GF-D8 (cell line): Measurements from ENCODE around the gene CEP78.

Source experiments
- DNase-seq: peaks from one replicate; lab custom pipeline; 2025; lab: John Stamatoyannopoulos, UW

CEP78 gene

DNA sequence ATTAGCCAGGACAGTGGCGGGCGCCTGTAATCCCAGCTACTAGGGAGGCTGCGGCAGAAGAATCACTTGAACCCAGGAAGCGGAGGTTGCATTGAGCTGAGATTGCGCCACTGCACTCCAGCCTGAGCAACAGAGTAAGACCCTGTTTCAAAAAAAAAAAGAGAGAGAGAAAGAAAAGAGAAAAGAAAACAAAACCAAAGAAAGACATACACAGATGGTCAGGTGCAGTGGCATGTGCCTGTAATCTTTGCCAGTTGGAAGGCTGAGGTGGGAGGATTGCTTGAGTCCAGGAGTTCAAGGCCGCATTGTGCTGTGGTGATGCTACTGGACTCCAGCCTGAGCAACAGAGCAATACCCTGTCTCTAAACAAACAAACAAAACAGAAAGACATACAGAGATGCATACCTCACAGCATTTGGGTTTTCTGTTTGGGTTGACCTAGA is 51.1 kb downstream of the CEP78 start:
- no peak for DNase-seq

- no peak for DNase-seq
Observed at GRCh38 chr9:78288214-78288892, 52.5 kb downstream of the CEP78 start.

DNA sequence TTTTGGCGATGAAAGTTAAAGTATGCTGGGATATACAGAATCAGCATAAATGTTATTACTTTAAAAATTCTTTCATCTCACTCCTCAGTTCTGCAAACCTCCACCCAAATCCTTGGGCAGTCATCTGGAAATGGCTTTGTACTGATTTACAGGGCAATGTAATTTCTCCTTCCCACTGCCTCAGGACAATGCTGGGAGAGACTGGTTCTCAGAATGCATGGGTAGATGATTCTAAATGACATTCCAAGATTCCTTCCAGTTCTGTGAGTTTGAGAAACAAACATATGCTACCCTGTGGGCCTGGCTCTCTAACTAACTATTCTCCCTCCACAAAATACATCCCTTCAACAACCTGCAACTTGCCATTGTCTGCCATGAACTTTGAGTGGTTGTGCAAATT is 53.6 kb downstream of the CEP78 start:
- DNase-seq: no peak

DNA sequence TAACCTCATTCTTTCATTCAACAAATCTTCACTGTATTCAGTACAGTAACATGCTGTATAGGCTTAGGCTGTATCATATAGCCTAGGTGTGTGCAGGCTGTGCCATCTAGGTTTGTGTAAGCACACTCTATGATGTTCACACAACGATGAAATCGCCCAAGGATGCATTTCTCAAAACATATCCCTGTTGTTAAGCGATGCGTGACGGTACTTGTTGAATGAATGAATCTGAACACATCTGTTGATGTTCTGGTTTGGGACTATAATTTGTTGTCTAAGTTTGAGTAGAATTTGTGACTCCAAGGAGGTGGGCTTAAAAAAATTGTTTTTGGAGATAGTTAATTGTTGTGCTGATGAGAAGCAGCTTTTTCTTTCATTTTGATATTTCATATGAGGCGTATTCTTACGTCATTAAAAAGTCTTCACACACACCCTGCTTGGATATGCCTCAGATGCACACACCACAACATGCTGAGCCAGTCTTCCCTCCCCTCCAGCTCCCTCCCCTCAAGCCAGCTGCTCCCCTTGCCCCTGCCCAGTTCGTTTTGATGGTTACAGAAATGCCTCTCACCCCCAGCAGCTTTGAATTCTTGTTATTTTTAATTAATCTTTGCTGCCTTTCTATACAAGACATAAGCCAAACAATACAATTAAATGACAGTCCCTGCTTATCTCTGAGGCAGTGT is 55.5 kb downstream of the CEP78 start:
- no peak for DNase-seq

DNA sequence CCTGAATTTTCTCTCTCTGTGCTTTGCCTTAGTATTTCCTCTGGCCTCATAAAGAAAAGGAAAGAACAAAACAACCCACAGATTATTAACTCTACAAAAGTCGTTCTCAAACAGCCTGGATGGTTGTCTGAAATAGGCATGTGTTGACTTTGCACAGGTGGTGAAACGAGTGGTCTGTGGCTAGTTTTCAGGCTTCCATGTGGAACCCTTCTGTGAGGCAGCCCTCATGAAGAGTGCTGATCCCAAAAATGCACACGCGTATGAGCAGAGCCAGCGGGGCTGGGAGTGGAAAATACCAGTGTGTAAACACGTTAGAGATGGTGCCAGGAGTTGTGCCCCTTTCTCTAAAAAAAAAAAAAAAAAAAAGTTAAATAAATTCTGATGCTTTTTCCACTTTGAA is 56.2 kb downstream of the CEP78 start:
- DNase-seq: no peak

DNA sequence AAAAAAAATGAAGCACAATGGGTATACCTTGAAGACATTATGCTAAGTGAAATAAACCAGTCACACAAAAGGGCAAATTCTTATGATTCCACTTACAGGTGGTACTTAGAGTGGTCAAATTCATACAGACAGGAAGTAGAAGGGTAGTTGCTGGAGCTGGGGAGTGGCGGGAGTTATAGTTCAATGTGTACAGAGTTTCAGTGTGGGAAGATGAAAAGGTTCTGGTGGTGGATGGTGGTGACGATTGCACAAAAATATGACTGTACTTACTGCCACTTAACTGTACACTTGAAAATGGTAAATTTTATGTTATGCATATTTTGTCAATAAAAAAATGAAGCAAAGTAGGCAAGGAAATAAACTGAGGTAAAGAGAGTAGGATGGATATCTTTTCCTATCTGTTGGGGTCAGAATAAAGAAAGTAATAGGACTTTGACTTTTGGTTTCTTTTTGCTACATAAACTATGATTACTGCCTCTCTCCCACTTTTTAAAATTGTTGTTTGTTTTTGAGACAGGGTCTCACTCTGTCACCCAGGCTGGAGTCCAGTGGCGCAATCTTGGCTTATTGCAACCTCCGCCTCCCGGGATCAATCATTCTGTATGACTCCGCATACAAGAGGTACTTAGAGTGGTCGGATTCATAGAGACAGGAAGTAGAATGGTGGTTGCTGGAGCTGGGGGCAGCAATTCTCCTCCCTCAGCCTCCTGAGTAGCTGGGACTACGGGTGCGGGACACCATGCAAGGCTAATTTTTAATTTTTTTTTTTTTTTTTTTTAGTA is 57.0 kb downstream of the CEP78 start:
- DNase-seq: no peak

GRCh38 chr9:78294290-78295176 is 58.7 kb downstream of the CEP78 start:
- DNase-seq: no peak

GRCh38 chr9:78295177-78295575 is 59.3 kb downstream of the CEP78 start:
- DNase-seq: no peak

DNA sequence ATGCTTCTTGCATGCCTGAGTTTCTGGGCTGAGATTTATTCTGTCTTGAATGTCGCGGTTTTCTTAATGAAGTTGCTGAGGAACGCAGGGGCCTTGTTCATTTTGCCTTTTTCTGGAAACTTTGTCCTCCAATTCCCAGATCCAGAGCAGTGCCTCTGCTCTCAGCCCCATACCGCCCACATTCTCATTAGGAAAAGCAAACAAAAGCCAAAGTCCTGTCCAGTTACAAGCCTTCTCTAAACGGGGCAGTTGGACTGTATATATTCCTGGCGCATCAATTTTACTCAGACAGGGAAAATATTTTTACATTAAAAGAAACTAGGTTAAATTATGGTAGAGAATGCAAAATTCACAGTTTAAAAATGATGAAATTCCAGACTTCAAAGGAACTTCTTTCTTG is 59.9 kb downstream of the CEP78 start:
- no peak for DNase-seq

GRCh38 chr9:78296201-78296892 is 60.5 kb downstream of the CEP78 start:
- DNase-seq: no peak

DNA sequence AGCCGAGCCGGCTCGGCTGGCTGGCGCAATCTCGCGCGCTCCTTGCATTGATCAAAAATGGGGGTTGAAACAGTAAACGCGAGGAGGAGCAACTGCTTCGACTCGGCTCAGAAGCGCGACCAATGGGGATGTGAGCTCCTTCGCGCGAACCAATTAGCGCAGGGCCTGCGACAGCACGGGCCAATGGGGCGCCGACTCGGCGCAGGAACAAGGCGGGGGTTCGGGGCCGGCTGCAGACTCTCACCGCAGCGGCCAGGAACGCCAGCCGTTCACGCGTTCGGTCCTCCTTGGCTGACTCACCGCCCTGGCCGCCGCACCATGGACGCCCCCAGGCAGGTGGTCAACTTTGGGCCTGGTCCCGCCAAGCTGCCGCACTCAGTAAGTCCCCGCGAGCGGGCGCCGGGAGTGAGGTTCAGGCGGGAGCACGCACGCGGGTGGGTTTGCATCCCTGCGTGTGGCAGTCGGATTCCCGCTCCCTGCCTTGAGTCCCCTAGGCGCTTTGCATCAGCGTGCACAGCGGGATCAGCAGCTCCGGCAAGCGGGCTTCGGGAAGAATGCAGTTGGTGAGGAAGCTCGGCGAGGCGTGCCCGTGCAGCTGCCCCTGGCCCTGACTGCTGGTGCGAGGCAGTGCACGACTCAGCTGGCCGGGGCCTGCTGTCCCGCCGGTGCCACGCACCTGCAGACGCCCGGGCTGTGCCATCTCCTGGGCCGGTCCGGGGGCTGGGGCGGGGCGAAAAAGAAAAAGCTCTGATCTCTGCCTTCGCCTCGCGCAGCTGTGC is 61.2 kb downstream of the CEP78 start, which contains the start of gene PSAT1:
PSAT1 (plus strand) TSS at position 233 of the 779 bp plus-strand sequence; CDS start at position 319, 86 bp downstream.
- DNase-seq: peak; percentile 84

- no peak for DNase-seq
Observed at GRCh38 chr9:78297672-78297961, 61.7 kb downstream of the CEP78 start.

- DNase-seq: no peak
Observed at GRCh38 chr9:78298046-78298765, 62.3 kb downstream of the CEP78 start.

DNA sequence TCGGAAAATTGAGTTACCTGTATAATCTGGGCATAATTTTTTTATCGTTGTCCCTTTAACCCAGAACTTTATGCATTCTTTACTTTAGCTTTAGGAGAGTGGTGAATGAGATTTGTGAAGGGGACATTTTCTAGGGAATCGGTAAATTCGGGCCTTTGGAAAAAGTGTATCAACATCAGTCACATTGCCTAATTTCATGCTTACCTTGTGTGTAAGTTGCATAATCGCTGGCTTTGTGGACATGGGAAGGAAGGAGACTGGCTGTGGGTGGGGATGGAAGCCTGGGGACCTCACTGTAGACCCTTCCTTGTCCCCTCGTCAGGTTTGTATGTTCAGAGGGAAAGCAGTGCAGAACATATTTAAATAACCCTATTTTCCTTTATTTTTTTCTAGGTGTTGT is 64.3 kb downstream of the CEP78 start:
- no peak for DNase-seq

- no peak for DNase-seq
Observed at GRCh38 chr9:78301466-78301865, 65.6 kb downstream of the CEP78 start.

GRCh38 chr9:78303377-78304062 is 67.6 kb downstream of the CEP78 start:
- no peak for DNase-seq

DNA sequence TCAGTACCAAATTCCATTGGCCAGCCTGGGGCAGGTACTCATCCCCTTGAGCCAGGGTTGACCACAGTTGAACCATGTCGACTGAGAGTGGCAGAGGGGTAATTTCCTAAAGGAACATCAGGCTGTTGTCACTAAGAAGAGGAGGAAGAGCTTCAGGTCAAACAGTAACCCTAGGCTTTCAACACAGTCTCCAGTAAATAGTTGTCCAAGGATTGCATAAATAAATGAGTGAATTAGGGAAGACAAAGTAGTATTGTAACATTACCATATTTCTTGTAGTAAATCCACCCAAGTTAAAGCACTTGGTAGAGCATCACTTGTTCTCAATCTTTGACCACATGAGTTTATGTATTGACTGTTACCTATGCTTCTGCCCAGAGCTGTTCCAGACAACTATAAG is 68.5 kb downstream of the CEP78 start:
- DNase-seq: no peak

DNA sequence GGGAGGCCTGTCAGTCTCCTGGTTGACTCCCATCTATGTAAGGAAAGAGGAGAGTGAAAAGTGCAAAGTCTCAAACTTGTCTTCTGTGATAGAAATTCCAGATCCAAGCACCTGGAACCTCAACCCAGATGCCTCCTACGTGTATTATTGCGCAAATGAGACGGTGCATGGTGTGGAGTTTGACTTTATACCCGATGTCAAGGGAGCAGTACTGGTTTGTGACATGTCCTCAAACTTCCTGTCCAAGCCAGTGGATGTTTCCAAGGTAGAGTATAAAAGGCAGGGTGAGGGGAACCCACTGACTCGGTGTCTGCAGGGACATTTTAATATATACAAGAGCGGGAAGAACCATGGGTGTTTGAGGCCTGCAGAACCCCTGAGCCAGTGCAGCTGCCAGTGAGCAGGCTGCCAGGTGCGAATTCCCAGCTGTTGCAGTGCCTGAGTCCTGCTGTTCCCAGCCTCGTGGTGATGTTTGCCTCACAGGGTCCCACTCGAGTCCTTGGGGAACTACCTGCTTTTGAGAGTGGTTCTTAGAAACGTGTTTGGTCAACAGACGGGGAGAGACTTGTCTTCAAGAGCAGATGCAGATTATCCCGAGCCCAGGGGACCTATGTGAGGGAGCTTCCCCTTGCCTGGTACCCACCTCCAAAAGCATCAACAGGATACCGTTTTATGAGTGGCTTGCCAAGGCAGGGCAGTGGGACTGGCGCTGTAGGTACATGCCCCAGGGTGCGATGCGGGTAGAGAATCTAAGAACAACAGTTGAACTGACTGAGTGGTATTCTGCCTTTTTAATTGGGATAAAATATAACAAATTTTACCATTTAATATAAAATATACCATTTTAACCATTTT is 70.6 kb downstream of the CEP78 start:
- no peak for DNase-seq
